Fibroblast of lung (primary cell): ENCODE results near the gene CLDN25.

Source experiments
- CTCF ChIP-seq, 2 donors: IDR thresholded peaks in 1 of 2; conservative IDR thresholded peaks in 1 of 2; 1 replicate in 1 of 2; 2 replicates in 1 of 2; pipeline ENCODE4 v1.5.1; 2011 to 2012; ENCODE audit warnings: low read length in 2 of 2, control low read depth in 1 of 2, inconsistent platforms in 1 of 2, low read depth in 1 of 2, mild to moderate bottlenecking in 1 of 2
- EZH2 ChIP-seq: IDR thresholded peaks from 2 replicates; pipeline ENCODE4 v1.5.1; 2012; ENCODE audit warnings: low read length, control low read depth, mild to moderate bottlenecking; ENCODE audit errors: missing control alignments

- TF ChIP-seq CTCF (conservative IDR thresholded peaks at IDR 0.05 in 1 of 2, IDR thresholded peaks at IDR 0.05 in 1 of 2; ENCODE audit: low read depth in 1 of 2, low read length in 2 of 2): peak; percentile 62 to 80
- no peak for TF ChIP-seq EZH2
These were observed 17.2 kb downstream of the CLDN25 start for GRCh38 chr11:113796663-113797259.
